Activated CD8-positive, alpha-beta memory T cell treated with anti-CD3 and anti-CD28 coated beads, Interleukin-2, amount 50 U/mL, for 48 hours (primary cell): ENCODE results near the gene MLYCD.

Source experiments
- DNase-seq: peaks from one replicate; pipeline ENCODE4 v3.0.0-alpha.2; 2020

The MLYCD gene

DNA sequence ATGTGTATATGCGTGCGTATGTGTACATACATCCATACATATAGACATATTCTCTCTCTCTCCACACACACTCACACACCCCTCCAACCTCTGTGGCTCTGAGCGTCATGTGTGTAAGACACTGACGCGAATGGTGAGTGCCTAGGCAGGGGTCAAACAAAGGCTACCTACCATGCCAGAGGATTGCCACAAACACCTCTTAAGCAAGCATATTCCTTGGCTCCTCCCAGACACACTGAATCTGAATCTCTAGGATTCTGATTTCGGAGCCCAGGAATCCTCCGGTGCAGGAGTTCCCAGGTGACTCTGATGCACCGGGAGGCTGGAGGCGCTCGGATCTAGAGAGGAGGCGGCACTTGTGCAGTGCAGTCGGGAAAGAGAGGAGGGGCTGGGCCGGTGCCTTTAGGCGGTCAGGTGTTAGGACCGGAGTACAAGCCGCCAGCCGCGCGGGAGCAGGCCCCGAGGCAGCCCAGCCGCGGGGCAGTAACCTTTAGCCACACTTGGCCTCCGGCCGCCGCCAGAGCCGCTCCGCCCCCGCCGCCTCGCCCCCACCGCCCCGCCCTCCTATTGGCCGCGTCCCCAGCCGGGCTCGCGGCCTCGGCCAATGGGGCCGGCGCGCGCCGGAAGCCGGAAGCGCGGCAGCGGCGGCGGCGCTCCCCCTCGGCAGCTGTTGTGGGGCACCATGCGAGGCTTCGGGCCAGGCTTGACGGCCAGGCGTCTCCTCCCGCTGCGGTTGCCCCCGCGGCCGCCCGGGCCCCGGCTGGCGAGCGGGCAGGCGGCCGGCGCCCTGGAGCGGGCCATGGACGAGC lies at the start of gene MLYCD:
TSS of gene MLYCD (plus strand) at position 653 of the 809 bp plus-strand sequence. CDS start at position 683, 30 bp downstream.
- peak; percentile 86 for DNase-seq

DNA sequence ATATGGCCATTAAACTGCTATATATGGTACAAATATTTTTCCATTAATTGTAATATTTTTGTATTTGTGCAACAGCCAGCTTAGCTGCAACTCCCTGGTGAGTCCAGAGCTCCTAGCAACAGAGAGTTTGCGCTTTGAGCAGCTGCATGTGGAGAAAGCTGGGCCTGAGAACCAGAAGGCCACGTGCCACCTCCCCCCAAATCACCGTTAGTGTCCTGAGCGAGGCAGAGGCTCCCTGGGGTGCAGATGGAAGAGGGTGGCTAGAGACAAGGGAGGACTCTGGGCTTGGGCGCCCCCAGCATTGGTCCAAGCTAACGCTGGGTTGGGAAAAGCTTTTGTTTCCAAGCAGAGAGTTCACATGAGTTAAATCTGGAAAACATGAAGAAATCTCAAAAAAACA lies 49.5 kb upstream of the MLYCD start:
- DNase-seq = no peak

- DNase-seq = no peak
Measured at GRCh38 chr16:83850947-83851346, 48.0 kb upstream of the MLYCD start.

- no peak for DNase-seq
Measured at GRCh38 chr16:83851473-83851872, 47.4 kb upstream of the MLYCD start.

DNA sequence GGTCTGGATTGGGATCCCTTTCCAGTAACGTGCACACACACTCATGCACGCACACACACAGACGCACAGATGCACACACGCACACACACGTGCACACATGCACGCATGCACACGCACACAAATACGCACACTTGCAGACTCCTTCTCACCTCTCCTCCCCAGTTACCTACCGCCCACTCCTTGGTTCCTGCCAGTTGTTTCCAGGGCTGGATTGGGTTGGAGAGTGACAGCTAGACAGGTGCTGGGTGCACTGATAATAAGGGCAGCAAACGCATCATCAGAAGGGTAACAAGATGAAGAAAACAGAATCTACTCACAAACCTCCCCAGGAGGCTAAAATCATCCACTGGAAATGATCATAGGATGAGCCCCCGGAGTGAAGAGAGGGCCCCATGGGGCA lies 46.1 kb upstream of the MLYCD start:
- DNase-seq = no peak

DNA sequence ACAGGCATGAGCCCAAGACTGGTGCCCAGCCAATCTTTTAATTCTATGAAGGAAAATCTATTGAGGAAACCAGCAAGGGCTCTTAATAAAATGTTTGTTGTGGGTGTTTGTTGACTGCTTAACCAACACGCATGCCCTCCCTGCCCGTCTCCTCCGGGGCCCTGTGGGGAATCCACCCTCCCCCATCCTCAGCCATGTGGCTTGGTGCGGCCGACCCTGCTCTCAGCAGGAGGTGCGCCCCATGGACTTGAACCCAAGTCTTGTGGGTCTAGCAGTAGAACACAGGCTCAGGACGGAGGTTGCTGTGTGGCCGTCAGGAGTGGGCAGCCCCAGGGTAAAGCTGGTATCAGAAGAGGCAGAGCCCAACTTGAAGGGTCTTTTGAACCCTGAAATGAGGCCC lies 45.1 kb upstream of the MLYCD start:
- no peak for DNase-seq

GRCh38 chr16:83854420-83854819 lies 44.5 kb upstream of the MLYCD start:
- no peak for DNase-seq

- DNase-seq = no peak
Measured at GRCh38 chr16:83856792-83857191, 42.1 kb upstream of the MLYCD start.

DNA sequence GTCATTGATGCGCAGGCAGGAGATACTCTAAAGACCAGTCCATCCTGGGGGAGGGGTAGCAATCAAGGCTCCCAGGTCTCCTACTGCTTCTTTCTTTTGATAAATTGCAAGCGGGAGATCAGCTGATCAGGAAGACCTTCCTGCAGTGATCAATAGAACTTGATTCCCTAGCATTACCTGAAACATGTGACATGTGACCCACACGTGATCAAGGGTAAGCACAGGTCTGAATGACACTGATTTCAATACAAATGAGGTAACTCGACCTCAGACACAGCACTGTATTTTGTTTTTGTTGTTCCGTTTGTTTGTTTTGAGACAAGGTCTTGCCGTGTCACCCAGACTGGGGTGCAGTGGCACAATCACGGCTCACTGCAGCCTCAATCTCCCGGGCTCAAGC lies 39.6 kb upstream of the MLYCD start:
- no peak for DNase-seq

DNA sequence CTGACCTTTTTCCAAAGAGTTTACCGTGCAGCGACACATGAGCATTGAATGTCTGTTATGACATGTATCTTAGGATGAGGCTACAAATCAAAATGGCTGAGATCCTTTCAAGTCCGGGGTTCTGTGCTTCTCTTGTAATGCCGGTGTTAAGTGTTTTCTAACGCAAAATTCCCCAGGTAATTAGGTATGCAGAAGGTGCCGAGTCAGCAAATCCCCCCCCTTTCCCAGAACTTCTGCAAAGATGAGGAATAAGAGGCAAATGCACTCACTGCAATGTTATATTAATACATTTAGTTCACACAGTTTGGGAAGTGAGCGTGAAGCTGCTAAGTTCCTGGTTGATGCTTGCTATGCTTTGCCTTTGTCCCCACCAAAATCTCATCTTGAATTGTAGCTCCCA lies 36.3 kb upstream of the MLYCD start:
- DNase-seq = no peak

DNA sequence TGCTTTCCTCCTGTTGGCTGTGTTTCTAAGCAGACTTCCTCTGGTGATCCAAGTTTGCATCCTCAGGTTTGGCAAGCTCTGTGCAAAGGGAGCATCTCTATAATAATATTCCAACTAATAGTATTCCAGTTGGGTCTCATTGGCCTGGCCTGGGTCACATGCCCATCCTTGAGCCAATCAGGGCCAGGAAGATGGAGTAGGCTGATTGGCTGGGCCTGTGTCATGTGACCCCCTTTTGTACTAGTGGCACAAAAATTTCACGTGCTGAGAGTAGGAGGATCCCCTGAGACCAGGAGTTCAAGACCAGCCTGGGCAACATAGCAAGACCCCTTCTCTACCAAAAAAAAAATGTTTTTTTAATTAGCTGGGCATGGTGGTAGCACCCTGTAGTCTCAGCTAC lies 35.2 kb upstream of the MLYCD start:
- no peak for DNase-seq

DNA sequence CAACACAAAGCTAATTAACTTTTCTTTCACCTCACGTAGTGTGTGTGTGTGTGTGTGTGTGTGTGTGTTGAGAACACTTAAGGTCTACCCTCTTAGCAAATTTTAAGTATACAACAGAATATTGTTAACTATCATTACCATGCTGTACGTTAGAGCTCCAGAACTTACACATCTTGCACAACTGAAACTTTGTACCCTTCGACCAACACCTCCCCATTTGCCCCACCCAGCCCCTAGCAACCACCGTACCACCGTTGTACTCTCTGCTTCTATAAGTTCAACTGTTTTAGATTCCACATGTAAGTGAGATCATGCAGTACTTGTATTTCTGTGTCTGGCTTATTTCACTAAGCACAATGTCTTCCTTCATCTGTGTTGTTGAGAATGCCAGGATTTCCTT lies 28.1 kb upstream of the MLYCD start:
- DNase-seq = no peak

GRCh38 chr16:83878838-83879237 lies 20.1 kb upstream of the MLYCD start:
- no peak for DNase-seq

DNA sequence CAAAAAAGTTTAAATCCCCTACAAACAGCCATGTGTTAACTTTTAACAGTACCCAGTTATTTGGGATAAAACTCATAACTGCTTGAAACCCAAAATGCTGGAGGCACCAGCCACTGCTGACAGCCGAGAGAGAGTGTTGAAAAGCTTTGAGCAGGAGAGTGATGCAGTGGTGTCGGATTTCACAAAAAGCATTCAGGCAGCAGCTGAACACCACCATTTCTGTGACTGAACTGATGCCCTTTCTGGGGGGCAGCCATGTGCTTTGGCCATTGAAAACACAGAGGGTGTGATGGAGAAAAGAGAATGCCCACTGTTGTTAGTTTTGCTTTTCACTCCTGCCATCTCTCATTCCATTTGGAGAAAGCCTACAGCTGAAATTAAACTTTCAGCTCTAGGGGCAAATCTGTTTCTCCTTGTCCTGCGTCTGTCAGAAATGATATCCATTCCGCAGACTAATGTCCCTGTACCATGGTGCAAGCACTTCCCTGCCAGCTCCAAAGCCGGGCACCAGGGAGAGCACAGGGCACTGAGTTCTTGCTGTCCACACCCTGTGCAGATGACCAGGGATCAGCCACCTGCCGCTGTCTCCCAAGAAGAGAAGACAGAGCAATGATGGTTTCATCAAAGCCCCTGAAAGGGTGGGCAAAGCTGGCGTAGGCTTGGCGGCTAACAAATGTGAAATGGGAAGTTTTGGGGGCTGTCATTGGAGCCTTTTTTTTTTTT lies 16.6 kb upstream of the MLYCD start:
- no peak for DNase-seq

DNA sequence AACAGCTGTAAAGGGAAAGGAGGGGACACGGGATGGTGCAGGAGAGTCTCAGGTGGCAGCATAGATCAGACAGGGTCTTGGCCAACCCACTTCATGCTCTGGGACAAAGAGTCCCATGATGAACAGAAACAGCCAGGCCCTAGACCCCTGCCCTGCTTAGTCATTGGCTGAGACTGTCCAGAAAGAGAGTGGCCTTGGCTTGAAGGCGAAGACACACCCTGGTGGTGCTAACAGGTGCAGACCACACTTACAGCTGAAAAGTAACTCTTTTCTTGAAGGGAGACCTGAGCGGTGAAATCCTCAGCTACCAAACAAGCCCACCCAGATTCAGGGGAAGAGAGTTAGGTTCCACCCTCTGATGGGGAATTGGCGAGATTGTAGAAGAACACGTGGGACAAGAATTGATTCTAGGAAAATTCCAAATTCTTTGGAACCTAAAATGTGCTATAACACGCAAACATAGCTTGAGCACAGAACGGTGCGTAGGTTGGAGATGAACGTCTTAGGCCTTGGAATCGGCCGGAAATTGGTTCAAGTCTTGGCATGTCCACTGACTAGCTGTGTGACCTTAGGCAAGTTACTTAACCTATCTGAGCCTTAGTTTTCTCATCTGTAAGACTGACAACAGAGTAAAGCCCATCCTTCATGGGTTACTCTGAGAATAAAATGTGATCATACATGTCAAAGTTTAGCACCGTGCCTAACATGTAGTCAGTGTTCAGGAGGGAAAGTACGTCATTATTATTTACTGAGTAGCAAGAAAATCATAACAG lies 12.5 kb upstream of the MLYCD start:
- DNase-seq = no peak

DNA sequence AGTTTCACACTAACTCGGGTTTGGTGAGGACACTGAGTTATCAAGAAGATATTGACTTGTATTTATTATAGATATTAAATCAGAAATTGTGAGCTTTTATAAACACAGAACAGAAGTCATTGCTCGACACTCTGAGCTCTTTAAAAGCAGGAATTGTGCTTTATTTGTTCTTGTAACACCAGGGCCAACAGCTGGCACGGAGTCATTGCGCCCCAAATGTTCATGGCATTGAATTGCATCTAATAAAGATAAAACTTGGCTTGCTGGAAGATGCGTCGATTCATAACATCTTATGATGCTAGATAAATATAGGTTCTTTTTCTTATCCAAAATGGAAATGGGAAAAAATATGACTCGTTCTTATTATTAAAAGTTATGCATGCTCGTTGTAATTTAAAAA lies 11.8 kb upstream of the MLYCD start:
- no peak for DNase-seq

GRCh38 chr16:83887564-83887963 lies 11.4 kb upstream of the MLYCD start:
- no peak for DNase-seq

GRCh38 chr16:83888672-83889044 lies 10.3 kb upstream of the MLYCD start:
- no peak for DNase-seq

GRCh38 chr16:83890359-83890758 lies 8.6 kb upstream of the MLYCD start:
- DNase-seq = no peak

GRCh38 chr16:83891742-83892141 lies 7.2 kb upstream of the MLYCD start:
- DNase-seq = no peak

DNA sequence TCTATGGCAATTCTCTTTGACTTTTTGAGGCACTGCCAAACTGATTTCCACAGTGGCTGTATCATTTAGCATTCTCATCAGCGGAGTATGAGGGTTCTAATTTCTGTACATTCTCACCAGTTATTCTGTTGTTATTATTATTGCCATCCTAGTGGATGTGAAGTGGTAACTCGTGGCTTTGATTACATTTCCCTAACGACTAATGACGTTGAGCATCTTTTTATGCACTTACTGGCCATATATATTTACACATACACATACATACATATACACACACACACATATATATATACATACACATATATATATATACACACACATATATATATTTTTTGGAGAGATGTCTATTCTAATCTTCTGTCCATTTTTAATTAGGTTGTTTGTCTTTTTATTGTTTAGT lies 3.7 kb upstream of the MLYCD start:
- no peak for DNase-seq

DNA sequence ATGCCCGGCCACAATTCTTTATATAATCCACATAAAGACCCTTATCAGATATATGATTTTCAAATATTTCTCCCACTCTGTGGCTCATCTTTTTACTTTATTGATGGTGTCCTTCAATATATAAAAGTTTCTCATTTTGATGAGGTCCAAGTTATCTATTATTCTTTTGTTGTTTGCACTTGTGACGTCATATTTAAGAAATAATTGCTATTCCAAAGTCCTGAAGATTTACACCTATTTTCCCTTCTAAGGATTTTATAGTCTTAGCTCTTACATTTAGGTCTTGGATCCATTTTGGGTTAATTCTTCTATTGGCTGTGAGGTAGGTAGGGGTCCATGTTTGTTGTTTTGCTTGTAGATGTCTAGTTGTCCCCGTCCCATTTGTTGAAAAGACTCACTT lies 3.0 kb upstream of the MLYCD start:
- no peak for DNase-seq

GRCh38 chr16:83899272-83899897 lies 470 bp downstream of the MLYCD start:
- peak; percentile 68 for DNase-seq
